SK-N-SH treated with all-trans-retinoic acid at 6 μM for 48 hours (cell line): ENCODE data around the gene GSN.

Experiments
- ATAC-seq: fragments of 200-7000 bp; cut with Tn5 transposase; 3 replicates; pipeline ENCODE4 v1.9.1; 2020; ENCODE audit warnings: mild to moderate bottlenecking, moderate library complexity
- ARNTL ChIP-seq: fragments of 450-650 bp; formaldehyde crosslinking; IDR thresholded peaks from 2 replicates; pipeline ENCODE4 v1.5.0; 2020; ENCODE audit warnings: low read depth, mild to moderate bottlenecking, moderate library complexity, borderline replicate concordance
- BACH2 ChIP-seq: fragments of 250-450 bp; sonication (Bioruptor Pico); IDR thresholded peaks from 2 replicates; pipeline ENCODE4 v1.9.0; 2021; ENCODE audit warnings: mild to moderate bottlenecking, borderline replicate concordance
- CSDC2 ChIP-seq: fragments of 250-450 bp; sonication (Bioruptor Pico); IDR thresholded peaks from 2 replicates; pipeline ENCODE4 v1.5.0; 2020; ENCODE audit warnings: mild to moderate bottlenecking, moderate library complexity
- ESRRG ChIP-seq: fragments of 250-450 bp; sonication (Bioruptor Pico); IDR thresholded peaks from 2 replicates; pipeline ENCODE4 v1.6.1; 2021; ENCODE audit warnings: mild to moderate bottlenecking
- ISL1 ChIP-seq: fragments of 250-450 bp; sonication (Bioruptor Pico); IDR thresholded peaks from 2 replicates; pipeline ENCODE4 v2.1.2; 2022; ENCODE audit warnings: mild to moderate bottlenecking, moderate library complexity
- OSR1 ChIP-seq: fragments of 250-450 bp; sonication (Bioruptor Pico); IDR thresholded peaks from 2 replicates; pipeline ENCODE4 v1.8.0; 2022; ENCODE audit warnings: moderate library complexity, mild to moderate bottlenecking, inconsistent platforms
- PPARA ChIP-seq: fragments of 250-450 bp; sonication (Bioruptor Pico); IDR thresholded peaks from 2 replicates; pipeline ENCODE4 v1.5.0; 2020; ENCODE audit warnings: mild to moderate bottlenecking, borderline replicate concordance
- RARB ChIP-seq: fragments of 250-450 bp; sonication (Bioruptor Pico); IDR thresholded peaks from 2 replicates; pipeline ENCODE4 v1.8.0; 2021; ENCODE audit warnings: mild to moderate bottlenecking, moderate library complexity
- SNAI2 ChIP-seq: fragments of 250-450 bp; sonication (Bioruptor Pico); IDR thresholded peaks from 2 replicates; pipeline ENCODE4 v1.5.0; 2020; ENCODE audit warnings: mild to moderate bottlenecking, moderate library complexity
- TCF4 ChIP-seq: fragments of 250-450 bp; sonication (Bioruptor Pico); IDR thresholded peaks from 2 replicates; pipeline ENCODE4 v1.8.0; 2021; ENCODE audit warnings: mild to moderate bottlenecking, moderate library complexity, borderline replicate concordance
- TOX ChIP-seq: fragments of 250-450 bp; sonication (Bioruptor Pico); IDR thresholded peaks from 2 replicates; pipeline ENCODE4 v1.8.0; 2021; ENCODE audit warnings: mild to moderate bottlenecking, moderate library complexity, borderline replicate concordance
- ZC3H10 ChIP-seq: fragments of 250-450 bp; sonication (Bioruptor Pico); IDR thresholded peaks from 2 replicates; pipeline ENCODE4 v1.5.1; 2021; ENCODE audit warnings: mild to moderate bottlenecking, moderate library complexity
- ZFP3 ChIP-seq: fragments of 250-450 bp; sonication (Bioruptor Pico); IDR thresholded peaks from 2 replicates; pipeline ENCODE4 v1.5.0; 2020; ENCODE audit warnings: mild to moderate bottlenecking, moderate library complexity
- ZFP30 ChIP-seq: fragments of 450-650 bp; formaldehyde crosslinking; IDR thresholded peaks from 2 replicates; pipeline ENCODE4 v1.5.0; 2022; ENCODE audit warnings: mild to moderate bottlenecking, moderate library complexity
- ZNF565 ChIP-seq: fragments of 450-650 bp; formaldehyde crosslinking; conservative IDR thresholded peaks from 2 replicates; pipeline ENCODE4 v1.5.0; 2020; ENCODE audit warnings: low read depth, mild to moderate bottlenecking, moderate library complexity
- ZNF70 ChIP-seq: fragments of 450-650 bp; formaldehyde crosslinking; IDR thresholded peaks from 2 replicates; pipeline ENCODE4 v1.5.0; 2020; ENCODE audit warnings: mild to moderate bottlenecking, moderate library complexity
- ZNF8 ChIP-seq: fragments of 450-650 bp; formaldehyde crosslinking; IDR thresholded peaks from 2 replicates; pipeline ENCODE4 v1.5.0; 2020; ENCODE audit warnings: mild to moderate bottlenecking, moderate library complexity
- TF ChIP-seq, protein P1 (sequence below): fragments of 250-450 bp; sonication (Bioruptor Pico); IDR thresholded peaks from 2 replicates; pipeline ENCODE4 v1.8.0; 2021; ENCODE audit warnings: low read depth, mild to moderate bottlenecking, moderate library complexity, borderline replicate concordance
- TF ChIP-seq, protein P2 (sequence below): fragments of 250-450 bp; sonication (Bioruptor Pico); IDR thresholded peaks from 2 replicates; pipeline ENCODE4 v1.5.1; 2021; ENCODE audit warnings: mild to moderate bottlenecking, moderate library complexity
- TF ChIP-seq, protein P3 (sequence below): fragments of 250-450 bp; sonication (Bioruptor Pico); IDR thresholded peaks from 2 replicates; pipeline ENCODE4 v1.5.1; 2020; ENCODE audit warnings: low read depth, mild to moderate bottlenecking, moderate library complexity
- TF ChIP-seq, protein P4 (sequence below): fragments of 250-450 bp; sonication (Bioruptor Pico); IDR thresholded peaks from 2 replicates; pipeline ENCODE4 v1.8.0; 2020; ENCODE audit warnings: mild to moderate bottlenecking, moderate library complexity, borderline replicate concordance

The GSN gene

DNA sequence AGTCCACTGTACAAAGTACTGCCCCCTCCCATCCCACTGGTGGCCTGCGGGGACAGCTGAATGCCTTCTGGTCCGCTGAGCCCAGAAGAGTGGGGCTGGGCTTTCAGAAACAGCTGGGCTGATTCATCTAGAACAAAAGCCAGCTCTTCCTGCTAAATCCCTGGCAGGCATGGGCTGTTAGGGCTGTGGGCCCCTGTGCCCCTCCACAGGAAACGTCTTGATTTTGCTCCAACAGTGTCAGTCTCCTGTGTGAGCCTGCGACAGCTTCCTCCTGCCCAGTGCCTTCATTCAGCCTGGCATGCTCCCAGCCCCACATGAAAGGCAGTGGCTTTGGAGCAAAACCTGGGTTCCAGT lies 6.9 kb upstream of the GSN start (continued):
- TF ChIP-seq, protein P1, sequence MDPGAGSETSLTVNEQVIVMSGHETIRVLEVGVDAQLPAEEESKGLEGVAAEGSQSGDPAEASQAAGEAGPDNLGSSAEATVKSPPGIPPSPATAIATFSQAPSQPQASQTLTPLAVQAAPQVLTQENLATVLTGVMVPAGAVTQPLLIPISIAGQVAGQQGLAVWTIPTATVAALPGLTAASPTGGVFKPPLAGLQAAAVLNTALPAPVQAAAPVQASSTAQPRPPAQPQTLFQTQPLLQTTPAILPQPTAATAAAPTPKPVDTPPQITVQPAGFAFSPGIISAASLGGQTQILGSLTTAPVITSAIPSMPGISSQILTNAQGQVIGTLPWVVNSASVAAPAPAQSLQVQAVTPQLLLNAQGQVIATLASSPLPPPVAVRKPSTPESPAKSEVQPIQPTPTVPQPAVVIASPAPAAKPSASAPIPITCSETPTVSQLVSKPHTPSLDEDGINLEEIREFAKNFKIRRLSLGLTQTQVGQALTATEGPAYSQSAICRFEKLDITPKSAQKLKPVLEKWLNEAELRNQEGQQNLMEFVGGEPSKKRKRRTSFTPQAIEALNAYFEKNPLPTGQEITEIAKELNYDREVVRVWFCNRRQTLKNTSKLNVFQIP (CRISPR knock-in tag) = no peak
- no peak for TF ChIP-seq BACH2 (CRISPR knock-in tag)
- TF ChIP-seq ARNTL (CRISPR knock-in tag) = no peak
- TF ChIP-seq CSDC2 (CRISPR knock-in tag) = no peak

DNA sequence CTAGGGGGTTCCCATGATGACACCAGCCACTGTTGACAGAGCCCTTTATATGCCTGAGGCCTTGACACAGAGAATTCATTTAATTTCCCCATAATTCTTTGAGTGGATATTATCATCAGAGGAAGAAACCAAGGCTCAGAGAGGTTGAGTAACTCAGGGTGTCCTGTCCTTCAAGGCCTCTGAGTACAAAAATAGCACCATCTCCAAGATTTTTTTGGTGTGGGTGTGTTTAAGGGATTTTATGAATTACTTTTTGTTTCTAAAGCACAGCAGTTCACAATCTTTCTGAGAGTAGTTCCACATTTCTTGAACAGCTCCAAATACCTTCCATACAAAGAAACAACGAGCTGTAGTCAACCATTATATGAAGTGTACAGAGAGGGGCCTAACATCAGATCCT lies 6.2 kb upstream of the GSN start:
- TF ChIP-seq ARNTL (CRISPR knock-in tag) (no peak), ESRRG (no peak), ZNF565 (CRISPR knock-in tag) (no peak), SNAI2 (no peak), ZNF8 (CRISPR knock-in tag) (no peak), ZNF70 (CRISPR knock-in tag) (no peak), ZC3H10 (CRISPR knock-in tag) (no peak), PPARA (CRISPR knock-in tag) (no peak), ISL1 (CRISPR knock-in tag) (no peak), RARB (no peak), ZFP3 (no peak), BACH2 (CRISPR knock-in tag) (no peak), TOX (CRISPR knock-in tag) (no peak), OSR1 (CRISPR knock-in tag) (no peak), ZFP30 (CRISPR knock-in tag) (no peak)
- TF ChIP-seq, protein P1 (CRISPR knock-in tag) = no peak
- TF ChIP-seq, protein P2, sequence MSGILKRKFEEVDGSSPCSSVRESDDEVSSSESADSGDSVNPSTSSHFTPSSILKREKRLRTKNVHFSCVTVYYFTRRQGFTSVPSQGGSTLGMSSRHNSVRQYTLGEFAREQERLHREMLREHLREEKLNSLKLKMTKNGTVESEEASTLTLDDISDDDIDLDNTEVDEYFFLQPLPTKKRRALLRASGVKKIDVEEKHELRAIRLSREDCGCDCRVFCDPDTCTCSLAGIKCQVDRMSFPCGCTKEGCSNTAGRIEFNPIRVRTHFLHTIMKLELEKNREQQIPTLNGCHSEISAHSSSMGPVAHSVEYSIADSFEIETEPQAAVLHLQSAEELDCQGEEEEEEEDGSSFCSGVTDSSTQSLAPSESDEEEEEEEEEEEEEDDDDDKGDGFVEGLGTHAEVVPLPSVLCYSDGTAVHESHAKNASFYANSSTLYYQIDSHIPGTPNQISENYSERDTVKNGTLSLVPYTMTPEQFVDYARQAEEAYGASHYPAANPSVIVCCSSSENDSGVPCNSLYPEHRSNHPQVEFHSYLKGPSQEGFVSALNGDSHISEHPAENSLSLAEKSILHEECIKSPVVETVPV = no peak
- no peak for ATAC-seq

DNA sequence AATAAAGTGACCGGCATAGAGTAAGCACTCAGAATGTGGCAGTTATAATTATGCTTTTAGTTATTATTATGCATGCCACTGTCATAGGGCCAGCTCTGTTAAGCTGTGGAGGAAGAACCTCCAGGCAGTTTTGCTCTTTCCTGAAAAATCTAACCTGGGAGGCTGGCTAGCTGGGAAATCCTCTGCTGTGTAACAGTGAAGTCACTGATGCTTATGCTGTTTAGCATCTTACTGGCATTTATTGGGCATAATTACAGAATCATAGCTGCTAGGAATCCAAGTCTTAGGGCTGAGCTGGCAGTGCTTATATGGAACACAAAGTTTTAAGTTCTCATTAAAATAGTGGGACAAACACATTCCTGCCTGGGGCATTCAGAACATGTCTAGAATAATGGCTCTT lies 5.5 kb upstream of the GSN start:
- TF ChIP-seq ARNTL (CRISPR knock-in tag) = no peak
- no peak for TF ChIP-seq ZNF8 (CRISPR knock-in tag)
- TF ChIP-seq RARB = no peak
- TF ChIP-seq, protein P2 = no peak
- TF ChIP-seq, protein P3, sequence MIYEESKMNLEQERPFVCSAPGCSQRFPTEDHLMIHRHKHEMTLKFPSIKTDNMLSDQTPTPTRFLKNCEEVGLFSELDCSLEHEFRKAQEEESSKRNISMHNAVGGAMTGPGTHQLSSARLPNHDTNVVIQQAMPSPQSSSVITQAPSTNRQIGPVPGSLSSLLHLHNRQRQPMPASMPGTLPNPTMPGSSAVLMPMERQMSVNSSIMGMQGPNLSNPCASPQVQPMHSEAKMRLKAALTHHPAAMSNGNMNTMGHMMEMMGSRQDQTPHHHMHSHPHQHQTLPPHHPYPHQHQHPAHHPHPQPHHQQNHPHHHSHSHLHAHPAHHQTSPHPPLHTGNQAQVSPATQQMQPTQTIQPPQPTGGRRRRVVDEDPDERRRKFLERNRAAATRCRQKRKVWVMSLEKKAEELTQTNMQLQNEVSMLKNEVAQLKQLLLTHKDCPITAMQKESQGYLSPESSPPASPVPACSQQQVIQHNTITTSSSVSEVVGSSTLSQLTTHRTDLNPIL = no peak
- no peak for TF ChIP-seq ESRRG
- TF ChIP-seq, protein P4, sequence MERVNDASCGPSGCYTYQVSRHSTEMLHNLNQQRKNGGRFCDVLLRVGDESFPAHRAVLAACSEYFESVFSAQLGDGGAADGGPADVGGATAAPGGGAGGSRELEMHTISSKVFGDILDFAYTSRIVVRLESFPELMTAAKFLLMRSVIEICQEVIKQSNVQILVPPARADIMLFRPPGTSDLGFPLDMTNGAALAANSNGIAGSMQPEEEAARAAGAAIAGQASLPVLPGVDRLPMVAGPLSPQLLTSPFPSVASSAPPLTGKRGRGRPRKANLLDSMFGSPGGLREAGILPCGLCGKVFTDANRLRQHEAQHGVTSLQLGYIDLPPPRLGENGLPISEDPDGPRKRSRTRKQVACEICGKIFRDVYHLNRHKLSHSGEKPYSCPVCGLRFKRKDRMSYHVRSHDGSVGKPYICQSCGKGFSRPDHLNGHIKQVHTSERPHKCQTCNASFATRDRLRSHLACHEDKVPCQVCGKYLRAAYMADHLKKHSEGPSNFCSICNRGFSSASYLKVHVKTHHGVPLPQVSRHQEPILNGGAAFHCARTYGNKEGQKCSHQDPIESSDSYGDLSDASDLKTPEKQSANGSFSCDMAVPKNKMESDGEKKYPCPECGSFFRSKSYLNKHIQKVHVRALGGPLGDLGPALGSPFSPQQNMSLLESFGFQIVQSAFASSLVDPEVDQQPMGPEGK (CRISPR knock-in tag) = no peak
- TF ChIP-seq TCF4 = no peak
- no peak for TF ChIP-seq CSDC2 (CRISPR knock-in tag)
- no peak for TF ChIP-seq TOX (CRISPR knock-in tag)
- ATAC-seq = no peak
